ENCODE data around the gene CNTNAP3. TPM values are rescaled to one million over a fixed set of nuclear protein-coding genes. Genes with fewer than 3 reads are reported as not detected.
"Not testable (repeated sequence)": the region's sequence is repeated elsewhere in the genome, so short reads cannot be mapped to it uniquely, and the experiment has no call there.

CNTNAP3 gene
- polyA plus RNA-seq, 1 experiment: 1.8 TPM

GRCh38 chr9:39062966-39063365, 225.0 kb downstream of the CNTNAP3 start:
- H3K27me3 ChIP-seq (ENCODE audit: control insufficient read depth, insufficient read depth, low read length); H3K4me3 ChIP-seq (ENCODE audit: low read depth, low read length); H3K27ac ChIP-seq (ENCODE audit: low read depth, low read length); POLR2A ChIA-PET; CTCF ChIA-PET; H3K9me3 ChIP-seq (ENCODE audit: control insufficient read depth, insufficient read depth, low read length): not testable (repeated sequence)
- DNase-seq (ENCODE audit: low read depth, low spot score): peak; percentile 24

DNA sequence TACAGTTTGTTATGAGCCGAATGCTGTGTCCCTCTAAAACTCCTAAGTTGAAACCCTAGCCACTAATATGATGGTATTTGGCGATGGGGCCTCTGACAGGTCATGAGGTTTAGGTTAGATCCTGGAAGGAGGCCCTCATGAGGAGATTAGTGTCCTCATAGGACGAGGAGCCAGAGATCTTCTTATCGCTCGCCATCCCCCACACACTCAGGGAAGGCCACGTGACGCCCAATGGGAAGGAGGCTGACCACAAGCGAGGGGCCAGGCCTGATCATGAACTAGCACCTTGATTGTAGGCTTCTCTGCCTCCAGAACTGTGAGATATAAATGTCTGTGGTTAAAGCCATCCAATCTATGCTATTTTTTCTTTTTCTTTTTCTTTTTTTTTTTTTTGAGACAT, 233.5 kb downstream of the CNTNAP3 start:
- H3K4me3 ChIP-seq (ENCODE audit: low read depth, low read length); H3K9me3 ChIP-seq (ENCODE audit: control insufficient read depth, insufficient read depth, low read length); CTCF ChIA-PET; POLR2A ChIA-PET; H3K27ac ChIP-seq (ENCODE audit: low read depth, low read length); DNase-seq (ENCODE audit: low read depth, low spot score); H3K27me3 ChIP-seq (ENCODE audit: control insufficient read depth, insufficient read depth, low read length): not testable (repeated sequence)

DNA sequence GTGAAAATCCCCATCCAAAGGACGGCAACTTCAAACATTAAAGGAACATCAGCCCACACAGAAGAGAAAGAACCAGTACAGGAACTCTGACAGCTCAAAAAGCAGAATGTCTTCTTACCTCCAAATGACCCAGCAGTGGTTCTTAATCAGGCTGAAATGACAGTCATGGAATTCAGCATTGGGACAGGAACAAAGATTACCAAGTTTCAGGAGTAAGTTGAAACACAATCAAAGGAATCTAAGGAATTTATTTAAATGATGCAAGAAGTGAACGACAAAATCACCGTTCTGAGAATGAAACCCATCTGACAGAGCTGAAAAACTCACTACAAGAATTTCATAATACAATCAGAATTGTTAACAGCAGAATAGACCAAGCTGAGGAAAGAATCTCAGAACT, 241.1 kb downstream of the CNTNAP3 start:
- H3K9me3 ChIP-seq (ENCODE audit: control insufficient read depth, insufficient read depth, low read length); POLR2A ChIA-PET; H3K27ac ChIP-seq (ENCODE audit: low read depth, low read length); CTCF ChIA-PET; DNase-seq (ENCODE audit: low read depth, low spot score); H3K27me3 ChIP-seq (ENCODE audit: control insufficient read depth, insufficient read depth, low read length); H3K4me3 ChIP-seq (ENCODE audit: low read depth, low read length): not testable (repeated sequence)

GRCh38 chr9:39042352-39042803, 245.6 kb downstream of the CNTNAP3 start:
- H3K27ac ChIP-seq (ENCODE audit: low read depth, low read length); CTCF ChIA-PET; H3K9me3 ChIP-seq (ENCODE audit: control insufficient read depth, insufficient read depth, low read length); DNase-seq (ENCODE audit: low read depth, low spot score); H3K27me3 ChIP-seq (ENCODE audit: control insufficient read depth, insufficient read depth, low read length); POLR2A ChIA-PET; H3K4me3 ChIP-seq (ENCODE audit: low read depth, low read length): not testable (repeated sequence)

GRCh38 chr9:39041774-39042173, 246.2 kb downstream of the CNTNAP3 start:
- DNase-seq (ENCODE audit: low read depth, low spot score); CTCF ChIA-PET; H3K27ac ChIP-seq (ENCODE audit: low read depth, low read length); H3K9me3 ChIP-seq (ENCODE audit: control insufficient read depth, insufficient read depth, low read length); POLR2A ChIA-PET; H3K27me3 ChIP-seq (ENCODE audit: control insufficient read depth, insufficient read depth, low read length); H3K4me3 ChIP-seq (ENCODE audit: low read depth, low read length): not testable (repeated sequence)

GRCh38 chr9:39039148-39039547, 248.8 kb downstream of the CNTNAP3 start:
- CTCF ChIA-PET; H3K27ac ChIP-seq (ENCODE audit: low read depth, low read length); H3K4me3 ChIP-seq (ENCODE audit: low read depth, low read length); POLR2A ChIA-PET; DNase-seq (ENCODE audit: low read depth, low spot score); H3K27me3 ChIP-seq (ENCODE audit: control insufficient read depth, insufficient read depth, low read length); H3K9me3 ChIP-seq (ENCODE audit: control insufficient read depth, insufficient read depth, low read length): not testable (repeated sequence)

- H3K27me3 ChIP-seq (ENCODE audit: control insufficient read depth, insufficient read depth, low read length); DNase-seq (ENCODE audit: low read depth, low spot score); POLR2A ChIA-PET; H3K9me3 ChIP-seq (ENCODE audit: control insufficient read depth, insufficient read depth, low read length); CTCF ChIA-PET; H3K4me3 ChIP-seq (ENCODE audit: low read depth, low read length); H3K27ac ChIP-seq (ENCODE audit: low read depth, low read length): not testable (repeated sequence)
Observed at GRCh38 chr9:39038221-39038620, 249.7 kb downstream of the CNTNAP3 start.

- H3K4me3 ChIP-seq (ENCODE audit: low read depth, low read length); CTCF ChIA-PET; POLR2A ChIA-PET; H3K27ac ChIP-seq (ENCODE audit: low read depth, low read length); DNase-seq (ENCODE audit: low read depth, low spot score); H3K27me3 ChIP-seq (ENCODE audit: control insufficient read depth, insufficient read depth, low read length); H3K9me3 ChIP-seq (ENCODE audit: control insufficient read depth, insufficient read depth, low read length): not testable (repeated sequence)
Observed at GRCh38 chr9:39033849-39034248, 254.1 kb downstream of the CNTNAP3 start.

- POLR2A ChIA-PET; H3K27ac ChIP-seq (ENCODE audit: low read depth, low read length); H3K4me3 ChIP-seq (ENCODE audit: low read depth, low read length); CTCF ChIA-PET; H3K27me3 ChIP-seq (ENCODE audit: control insufficient read depth, insufficient read depth, low read length); DNase-seq (ENCODE audit: low read depth, low spot score); H3K9me3 ChIP-seq (ENCODE audit: control insufficient read depth, insufficient read depth, low read length): not testable (repeated sequence)
Observed at GRCh38 chr9:39030204-39031019, 257.6 kb downstream of the CNTNAP3 start.

GRCh38 chr9:39028855-39029254, 259.1 kb downstream of the CNTNAP3 start:
- H3K9me3 ChIP-seq (ENCODE audit: control insufficient read depth, insufficient read depth, low read length); POLR2A ChIA-PET; CTCF ChIA-PET; DNase-seq (ENCODE audit: low read depth, low spot score); H3K27me3 ChIP-seq (ENCODE audit: control insufficient read depth, insufficient read depth, low read length); H3K27ac ChIP-seq (ENCODE audit: low read depth, low read length); H3K4me3 ChIP-seq (ENCODE audit: low read depth, low read length): not testable (repeated sequence)

- H3K27me3 ChIP-seq (ENCODE audit: control insufficient read depth, insufficient read depth, low read length); POLR2A ChIA-PET; CTCF ChIA-PET; H3K27ac ChIP-seq (ENCODE audit: low read depth, low read length); H3K4me3 ChIP-seq (ENCODE audit: low read depth, low read length); DNase-seq (ENCODE audit: low read depth, low spot score); H3K9me3 ChIP-seq (ENCODE audit: control insufficient read depth, insufficient read depth, low read length): not testable (repeated sequence)
Observed at GRCh38 chr9:39028168-39028567, 259.8 kb downstream of the CNTNAP3 start.

DNA sequence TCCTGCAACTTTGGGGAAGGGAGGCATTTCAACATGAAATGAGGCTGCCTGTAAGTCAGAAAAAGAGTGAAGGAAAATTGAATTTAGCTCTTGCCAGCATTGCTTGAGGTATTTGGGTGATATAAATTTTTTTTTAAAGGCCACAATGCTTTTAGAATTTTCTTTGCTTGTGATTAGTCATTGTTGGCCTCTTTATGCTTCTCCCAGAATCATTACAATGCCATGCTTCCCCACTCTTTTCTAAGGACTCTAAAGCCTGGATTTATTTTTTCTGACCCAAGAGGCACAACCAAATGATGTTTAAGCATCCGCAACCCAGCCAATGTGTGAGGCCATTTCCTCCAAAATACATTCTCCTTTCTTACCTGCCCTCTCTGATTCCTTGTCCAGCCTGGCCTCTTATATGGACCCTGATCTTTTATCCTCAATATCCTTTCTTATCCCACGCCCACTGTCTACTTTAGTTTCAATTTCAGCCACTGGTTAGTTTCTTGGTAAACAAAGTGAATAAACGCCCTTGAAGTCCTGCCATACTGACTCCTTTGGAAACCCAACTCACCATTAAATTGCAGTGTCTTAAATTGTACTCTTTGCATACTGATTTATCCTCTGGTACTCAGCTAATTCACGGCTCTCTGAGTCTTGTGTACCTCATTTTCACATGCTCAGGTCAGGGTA, 261.9 kb downstream of the CNTNAP3 start:
- CTCF ChIA-PET; DNase-seq (ENCODE audit: low read depth, low spot score); H3K4me3 ChIP-seq (ENCODE audit: low read depth, low read length): not testable (repeated sequence)

More for the DNA sequence above, 261.9 kb downstream of the CNTNAP3 start:
- POLR2A ChIA-PET; H3K27ac ChIP-seq (ENCODE audit: low read depth, low read length); H3K9me3 ChIP-seq (ENCODE audit: control insufficient read depth, insufficient read depth, low read length); H3K27me3 ChIP-seq (ENCODE audit: control insufficient read depth, insufficient read depth, low read length): not testable (repeated sequence)

Measured in AG04450 (cell line).